HG03196 (cell line): Measurements from ENCODE around the gene COA7.

Experiments
- ATAC-seq: cut with Tn5 transposase; IDR thresholded peaks from one replicate; pipeline ENCODE4 v1.9.1; 2021; ENCODE audit not compliant: unreplicated experiment

Gene COA7

GRCh38 chr1:52637946-52638345 is 60.2 kb downstream of the COA7 start:
- no peak for ATAC-seq

DNA sequence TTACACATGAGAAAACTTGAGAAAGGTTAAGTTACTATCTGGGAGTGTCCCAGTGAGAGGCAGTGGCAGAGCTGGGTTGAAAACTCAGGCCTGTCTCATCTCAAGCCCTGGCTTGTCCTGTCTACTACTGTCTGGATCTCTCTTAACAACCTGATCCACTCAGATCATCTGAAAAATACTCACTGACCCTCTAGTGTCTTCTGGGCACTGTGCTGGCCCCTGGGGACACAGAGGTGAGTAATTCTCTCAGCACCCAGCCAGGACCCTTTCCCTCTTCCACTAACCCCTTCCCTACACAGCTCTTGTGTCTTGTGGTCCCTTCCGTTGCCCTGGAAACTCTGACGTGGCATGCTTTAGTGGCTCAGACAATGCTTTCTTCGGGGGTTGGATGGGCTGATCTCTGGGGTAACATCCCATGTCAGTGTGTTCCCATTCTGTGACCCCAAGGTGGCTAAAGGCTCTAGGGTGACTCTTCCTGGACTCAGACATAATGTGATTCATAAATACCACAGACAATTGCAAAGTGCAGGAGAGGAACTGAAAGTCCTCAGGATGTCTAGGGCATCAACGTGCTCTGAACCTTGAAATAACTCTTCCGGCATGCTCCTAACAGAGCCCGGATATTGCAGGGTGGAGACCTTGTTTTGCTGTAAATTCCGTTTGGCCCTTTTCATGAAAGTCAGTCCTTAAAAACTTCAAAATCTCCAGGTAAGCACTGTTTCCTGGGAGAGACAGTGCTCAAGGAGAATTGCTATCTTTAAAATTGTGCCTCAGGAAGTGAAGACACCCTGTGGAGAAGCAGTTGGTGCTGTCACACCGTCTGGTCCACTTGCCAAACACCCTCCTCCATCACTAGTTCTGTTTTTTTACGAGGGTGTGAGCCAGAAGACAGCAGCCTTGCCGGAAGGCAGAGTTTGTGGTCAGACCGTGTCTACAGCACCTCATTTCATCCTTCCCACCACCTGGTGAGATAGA is 61.1 kb downstream of the COA7 start:
- peak; percentile 74 for ATAC-seq

DNA sequence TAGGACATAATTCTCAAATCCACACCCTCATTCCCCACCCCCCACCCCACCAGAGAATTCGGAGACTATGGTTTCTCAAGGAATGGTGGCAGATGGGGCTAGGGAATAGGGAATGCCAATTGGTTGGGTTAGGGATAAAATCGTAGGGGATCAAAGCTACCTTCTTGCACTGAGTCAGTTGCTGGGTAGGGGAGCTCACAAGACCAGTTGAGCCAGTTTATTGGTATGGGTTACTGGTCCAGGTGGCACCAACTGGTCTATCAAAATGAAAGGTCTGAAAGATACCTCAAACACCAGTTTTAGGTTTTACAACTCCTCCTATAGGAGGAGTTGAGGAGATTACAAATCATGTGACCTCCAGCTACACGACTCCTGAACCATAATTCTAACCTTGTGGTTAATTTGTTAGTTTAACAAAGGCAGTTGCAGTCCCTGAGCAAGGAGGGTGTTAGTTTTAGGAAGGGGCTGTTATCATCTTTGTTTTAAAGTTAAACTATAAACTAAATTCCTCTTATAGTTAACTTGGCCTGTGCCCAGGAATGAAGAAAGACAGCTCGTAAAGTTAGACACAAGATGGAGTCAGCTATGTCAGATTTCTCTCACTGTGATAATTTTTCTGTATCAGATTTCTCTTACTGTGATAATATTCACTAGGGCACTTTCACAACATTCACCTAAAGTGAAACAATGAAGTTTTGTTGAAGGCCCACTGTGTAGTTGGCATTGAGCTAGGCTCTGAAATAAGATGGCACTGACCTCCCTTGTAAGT is 62.6 kb downstream of the COA7 start:
- no peak for ATAC-seq
